NOMO-1 (cell line): ENCODE measurements around the gene KIF12.
"Not testable (repeated sequence)": the region's sequence is repeated elsewhere in the genome, so short reads cannot be mapped to it uniquely, and the experiment has no call there.

Source experiments
- DNase-seq, 2 experiments: peaks; one replicate each; lab custom pipeline; 2025; ENCODE audit not compliant: unreplicated experiment in 2 of 2; lab: John Stamatoyannopoulos, UW

The KIF12 gene

DNA sequence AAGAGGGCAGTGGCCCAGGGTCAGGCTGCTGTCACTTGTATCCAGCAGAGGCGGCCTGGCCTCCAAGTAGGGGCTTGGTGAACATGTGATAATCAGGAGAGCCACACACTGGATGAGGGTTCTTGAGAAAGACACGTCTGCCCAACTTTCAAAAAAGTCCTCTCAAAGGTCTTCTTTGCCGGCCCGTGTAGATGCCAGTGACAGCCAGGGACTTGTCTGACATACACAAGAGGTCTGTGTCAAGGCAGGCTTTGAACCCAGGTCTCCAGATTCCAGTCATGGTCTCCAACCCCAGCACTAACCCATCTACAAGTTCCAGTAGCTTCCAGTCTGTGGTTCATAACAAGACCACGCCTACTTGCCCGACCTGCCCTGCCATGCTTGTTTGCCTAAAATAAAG is 13.1 kb downstream of the KIF12 start:
- DNase-seq = no peak

DNA sequence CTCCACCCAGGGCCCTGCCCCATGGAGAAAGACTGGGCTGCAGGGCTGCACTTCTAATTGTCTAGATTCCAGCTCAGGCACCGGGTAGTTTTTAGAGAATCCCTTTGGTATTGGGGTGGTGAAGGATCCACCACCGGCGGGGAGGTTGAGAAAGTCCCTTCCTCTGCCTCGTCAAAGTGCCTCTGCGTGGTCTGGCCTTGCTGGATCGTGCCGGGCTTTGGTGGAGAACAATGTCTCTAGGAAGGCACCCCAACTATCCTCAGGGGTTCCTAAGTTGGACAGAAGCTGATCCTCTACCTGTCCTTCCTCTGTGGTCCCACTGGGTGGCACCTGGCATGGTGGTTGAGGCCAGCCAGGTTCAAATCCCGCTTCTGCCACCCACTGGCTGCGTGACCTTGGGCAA is 13.7 kb downstream of the KIF12 start:
- no peak for DNase-seq

DNA sequence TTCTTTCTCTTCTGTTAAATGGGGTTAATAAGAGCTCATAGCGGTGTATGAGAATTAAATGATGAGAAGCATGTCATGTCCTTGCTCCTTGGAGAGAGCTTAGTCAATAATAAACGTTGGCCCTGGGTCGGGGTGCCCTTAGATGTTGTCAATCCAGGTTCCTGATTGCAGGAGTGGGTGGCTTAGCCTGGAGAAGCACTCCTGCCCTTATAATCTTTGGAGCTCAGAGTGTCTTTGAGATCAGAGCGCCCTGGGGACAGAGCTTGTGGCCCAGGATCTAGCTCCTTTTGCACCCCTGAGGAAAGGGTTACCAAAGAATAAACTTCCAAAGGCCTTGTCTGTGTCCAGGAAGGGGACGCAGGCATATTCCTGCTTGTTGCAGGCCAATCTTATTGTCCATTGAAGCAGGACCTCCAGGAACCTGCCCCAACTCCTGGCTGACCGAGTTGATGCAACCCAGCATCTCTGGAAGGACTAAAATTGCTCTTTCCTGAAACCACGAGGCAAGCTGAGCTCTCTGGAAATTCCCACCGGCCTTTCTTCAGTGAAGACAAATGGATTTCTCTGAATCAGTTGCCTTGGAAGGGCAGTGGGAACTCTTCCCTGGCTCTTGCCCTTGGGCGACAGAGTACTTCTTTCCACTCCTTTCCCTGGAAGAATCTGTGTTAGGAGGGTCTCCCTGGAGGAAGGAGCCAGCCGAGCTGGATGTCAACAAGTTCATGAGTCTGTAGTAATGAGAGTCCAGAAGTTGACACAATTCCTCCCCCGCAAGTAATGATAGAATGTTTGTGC is 14.6 kb downstream of the KIF12 start:
- DNase-seq = no peak

DNA sequence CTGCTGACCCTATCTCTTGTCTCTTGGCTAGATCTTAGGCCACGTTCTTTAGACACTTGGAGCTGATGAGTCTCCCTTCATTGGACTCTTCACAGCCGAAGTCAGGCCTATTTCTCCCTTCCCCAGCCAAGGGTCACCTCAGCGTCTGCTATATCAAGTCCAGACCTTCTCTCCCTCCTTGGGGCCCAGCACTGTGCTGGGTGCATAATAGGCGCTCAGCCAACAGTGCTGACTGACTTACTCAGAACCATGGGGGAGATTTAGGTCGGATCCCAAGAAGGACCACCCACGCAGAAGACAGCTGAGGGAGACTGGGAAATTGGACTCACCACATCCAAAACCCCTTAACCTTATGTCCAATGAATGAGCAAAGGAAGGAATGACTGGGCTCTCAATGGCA is 15.4 kb downstream of the KIF12 start:
- DNase-seq = no peak

DNA sequence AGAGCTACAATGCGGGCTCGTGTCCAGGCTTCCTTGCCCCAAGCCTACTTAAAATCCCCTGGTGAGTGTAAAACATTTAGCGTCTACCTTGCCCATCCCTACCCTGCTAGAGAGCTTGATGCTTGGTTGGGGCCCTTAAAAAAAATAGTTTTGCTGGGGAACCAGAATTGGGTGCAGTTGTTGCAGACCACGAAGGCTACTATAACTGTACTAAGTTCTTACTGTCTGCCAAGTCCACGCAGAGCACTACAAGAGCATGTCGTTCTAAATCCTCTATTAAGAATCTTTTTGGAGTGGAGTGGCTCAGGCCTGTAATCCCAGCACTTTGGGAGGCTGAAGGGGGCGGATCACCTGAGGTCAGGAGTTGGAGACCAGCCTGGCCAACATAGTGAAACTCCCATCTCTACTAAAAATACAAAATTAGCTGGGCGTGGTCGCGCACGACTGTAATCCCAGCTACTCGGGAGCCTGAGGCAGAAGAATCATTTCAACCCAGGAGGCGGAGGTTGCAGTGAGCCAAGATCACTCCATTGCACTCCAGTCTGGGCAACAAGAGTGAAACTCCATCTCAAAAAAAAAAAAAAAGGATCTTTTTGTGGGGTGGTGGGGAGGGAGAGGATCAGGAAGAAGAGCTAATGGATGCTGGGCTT is 16.2 kb downstream of the KIF12 start:
- DNase-seq = not testable (repeated sequence)

DNA sequence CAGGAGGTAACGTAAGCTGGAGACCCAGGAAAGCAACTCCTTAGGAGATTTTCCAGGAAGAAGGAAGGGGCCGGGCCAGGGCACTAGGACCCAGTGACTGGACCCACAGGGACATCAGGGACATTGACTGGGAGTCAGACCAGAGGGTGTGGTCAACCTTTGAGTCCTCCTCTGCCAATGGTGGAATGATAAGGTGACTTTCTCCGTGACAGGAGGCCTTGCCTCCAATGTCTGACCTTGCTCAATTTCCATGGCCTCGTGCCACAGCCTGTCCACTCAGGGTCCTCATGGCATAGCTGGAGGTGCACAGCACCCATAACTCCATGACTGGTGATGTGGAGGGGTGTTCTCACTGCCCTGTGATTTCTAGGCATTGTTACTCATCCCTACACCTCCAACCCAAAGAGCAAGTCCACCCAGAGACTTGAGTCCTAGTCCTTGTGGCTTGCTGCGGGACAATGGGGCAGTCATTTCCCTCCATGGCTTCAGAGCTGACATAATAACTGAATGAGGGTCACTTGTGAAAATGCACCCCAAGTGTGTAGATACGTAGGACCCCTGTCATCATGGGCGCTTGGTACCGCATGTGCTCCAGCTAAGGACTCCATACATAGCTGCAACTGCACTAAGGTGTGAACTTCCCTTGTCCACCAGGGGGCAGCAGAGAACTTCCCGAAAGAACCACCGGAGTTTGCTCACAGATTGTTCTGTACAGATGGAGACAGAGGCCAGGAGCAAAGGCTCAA is 16.9 kb downstream of the KIF12 start:
- DNase-seq = peak; percentile 16 to 66

DNA sequence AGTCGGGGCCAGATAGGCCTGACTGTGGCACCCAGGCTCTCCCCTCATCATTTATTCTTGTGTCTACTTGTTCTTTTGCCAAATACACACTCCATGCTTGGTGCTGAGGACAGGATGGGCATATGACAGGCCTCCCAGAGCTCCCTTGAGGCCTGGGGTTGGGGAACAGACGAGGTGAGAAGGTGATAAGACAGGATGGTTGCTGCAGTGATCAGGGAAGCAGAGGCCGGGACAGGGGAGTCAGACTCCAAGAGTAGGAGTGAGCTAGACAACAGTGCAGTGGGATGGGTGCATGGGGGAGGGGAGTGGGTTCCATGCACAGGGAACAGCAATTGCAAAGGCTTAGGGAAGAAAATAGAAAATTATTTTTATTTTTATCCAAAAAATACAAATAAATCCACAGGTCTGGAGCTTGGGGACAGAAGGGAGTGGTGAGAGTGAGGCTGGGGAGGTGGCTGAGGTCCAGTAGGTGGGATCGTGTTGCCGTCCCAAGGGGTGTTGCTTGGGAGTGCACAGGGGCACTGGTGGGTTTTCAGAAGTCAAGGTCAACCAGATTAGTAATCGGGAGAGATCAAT is 17.6 kb downstream of the KIF12 start:
- no peak for DNase-seq

DNA sequence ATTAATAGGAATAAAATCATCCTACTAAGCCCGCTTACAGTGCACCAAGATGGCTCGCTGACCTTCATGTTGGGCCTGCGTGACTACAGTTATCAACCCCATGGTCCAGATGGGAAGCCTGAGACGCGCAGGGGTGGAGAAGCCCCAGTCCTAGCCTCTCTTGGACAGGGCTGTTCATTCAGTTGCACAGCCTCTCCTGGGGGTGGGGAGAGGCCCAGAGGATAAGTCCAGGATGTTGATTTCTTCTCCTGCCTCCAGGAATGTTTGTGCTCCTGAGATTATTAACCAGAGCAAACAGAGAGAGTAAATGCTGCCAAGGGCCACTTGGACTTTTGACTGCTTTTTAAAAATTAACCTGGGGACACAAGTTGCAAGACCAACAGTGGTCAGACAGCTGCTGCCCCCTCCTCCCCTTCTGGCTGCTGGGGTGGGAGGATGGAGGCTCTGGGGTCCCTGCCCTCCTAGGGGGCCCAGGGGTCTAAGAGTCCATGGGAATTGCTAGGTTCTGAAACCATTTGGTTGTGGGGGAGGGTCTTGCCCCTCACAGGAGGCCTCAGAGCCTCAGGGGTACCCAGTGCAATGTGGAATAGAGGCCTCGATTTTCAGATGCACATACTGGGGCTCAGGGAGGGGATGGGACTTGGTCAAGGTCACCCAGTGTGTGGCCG is 18.2 kb downstream of the KIF12 start:
- DNase-seq = no peak

DNA sequence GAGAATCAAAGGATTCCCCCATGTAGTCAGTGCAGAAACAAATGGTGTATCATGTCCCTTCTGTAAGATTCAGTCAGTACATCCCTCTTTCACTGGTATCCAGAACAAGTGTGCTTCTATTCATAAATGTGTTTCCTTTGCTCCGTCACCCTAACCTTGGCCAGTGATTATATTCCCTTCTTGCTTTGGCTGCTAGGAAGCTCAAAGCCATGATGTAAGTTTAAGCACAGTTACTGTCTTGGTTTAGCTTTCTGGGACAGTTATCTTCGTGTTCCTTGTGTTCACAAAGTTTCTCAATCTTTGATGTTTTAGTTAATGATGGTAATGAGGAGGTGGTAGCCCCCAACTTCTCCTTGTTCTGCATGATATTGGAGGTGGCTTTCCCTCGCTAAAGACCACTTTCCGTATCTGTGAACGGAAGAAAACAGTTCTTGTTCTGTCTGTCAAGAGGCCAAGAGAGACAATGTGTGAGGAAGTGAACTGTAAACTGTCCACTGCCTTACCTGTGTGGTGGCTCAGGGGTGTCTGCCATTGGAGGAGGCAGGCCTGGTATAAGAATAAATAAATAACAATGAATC is 18.8 kb downstream of the KIF12 start:
- DNase-seq = no peak

DNA sequence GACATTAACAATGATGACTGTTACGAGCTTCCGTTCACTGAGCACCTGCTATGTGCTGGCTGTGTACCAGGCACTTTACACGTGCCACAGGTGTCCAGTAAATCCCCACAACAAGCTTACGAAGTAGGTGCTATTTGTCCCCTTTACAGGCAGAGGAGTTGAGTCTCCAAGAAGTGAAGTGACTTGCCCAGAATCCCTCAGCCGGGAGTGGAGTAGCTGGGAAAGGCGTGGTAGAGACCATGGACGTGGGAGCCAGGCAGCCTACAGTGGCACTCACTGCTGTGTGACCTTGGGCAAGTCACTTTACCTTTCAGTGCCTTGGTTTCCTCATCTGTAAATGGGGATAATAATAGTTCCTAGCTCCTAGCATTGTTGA is 20.3 kb downstream of the KIF12 start:
- DNase-seq = no peak

DNA sequence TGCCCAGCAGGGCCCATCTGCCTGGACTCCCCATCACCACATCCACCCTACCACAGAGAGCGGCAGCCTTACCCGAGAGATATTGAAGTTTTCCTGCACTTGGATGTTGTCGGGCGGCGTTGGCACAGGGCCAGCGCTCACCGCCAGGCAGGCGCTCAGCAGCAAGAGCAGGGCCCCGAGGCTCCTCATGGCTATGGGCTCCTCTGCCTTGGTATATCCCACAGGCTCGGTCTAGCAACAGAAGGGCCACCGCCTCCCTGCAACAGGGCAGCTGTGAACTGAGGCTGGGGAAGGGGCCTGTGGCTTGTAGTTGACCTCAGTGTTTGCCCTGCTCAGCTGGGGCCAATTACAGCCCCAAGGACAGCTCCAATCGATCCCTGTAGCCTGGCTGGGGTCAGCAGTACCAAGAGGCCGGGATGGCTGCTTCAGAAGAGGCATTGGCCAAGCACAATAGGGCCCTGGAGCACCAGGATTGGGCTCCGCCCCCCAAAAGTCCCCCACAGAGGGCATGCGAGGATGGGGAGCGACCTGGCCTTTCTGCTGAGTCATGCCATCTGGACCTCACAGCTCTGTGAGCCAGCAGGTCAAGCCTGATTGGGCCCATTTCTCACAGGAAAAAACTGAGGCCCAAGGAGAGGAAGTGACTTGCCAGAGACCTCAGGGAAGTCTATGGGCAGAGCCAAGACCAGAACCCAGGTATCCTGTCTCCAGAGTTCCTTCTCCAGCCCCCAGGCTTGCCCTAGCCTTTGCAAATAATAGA is 20.9 kb downstream of the KIF12 start, which contains the start of gene AMBP:
TSS of gene AMBP (minus strand) at position 280 of the 760 bp plus-strand sequence. CDS start at position 189, 91 bp downstream.
- DNase-seq = no peak

DNA sequence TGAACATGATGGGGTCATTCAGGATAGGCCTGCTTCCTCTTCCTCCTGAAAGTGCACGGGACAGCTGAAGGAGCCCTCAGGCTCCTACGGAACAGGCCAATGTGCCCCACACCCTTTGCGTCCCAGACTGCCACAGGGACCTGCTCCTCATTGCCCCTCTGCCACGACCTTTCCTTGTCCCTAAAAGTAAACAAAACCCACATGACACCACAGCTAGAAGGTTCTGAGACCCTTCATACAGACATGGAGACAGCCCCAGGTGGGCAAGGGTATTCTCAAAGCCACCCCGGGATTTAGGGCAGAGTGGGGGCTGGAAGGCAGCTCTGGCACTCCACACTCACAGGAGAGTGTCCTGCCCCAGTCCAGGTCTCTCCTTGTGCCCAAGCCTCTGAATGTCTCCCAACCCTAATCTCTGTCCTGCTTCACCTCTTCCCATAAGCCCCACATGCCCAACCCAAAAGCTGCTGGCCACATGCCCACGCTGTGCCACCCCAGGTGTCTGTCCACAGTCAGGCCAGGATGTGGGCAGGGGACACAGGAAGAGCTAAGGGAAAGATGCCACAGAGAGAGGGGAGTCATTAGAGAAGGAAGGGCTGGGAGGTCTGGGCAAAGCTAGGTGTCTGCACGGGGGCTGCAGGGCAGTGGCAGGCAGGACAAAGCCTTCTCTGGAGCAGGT is 21.8 kb downstream of the KIF12 start:
- no peak for DNase-seq

DNA sequence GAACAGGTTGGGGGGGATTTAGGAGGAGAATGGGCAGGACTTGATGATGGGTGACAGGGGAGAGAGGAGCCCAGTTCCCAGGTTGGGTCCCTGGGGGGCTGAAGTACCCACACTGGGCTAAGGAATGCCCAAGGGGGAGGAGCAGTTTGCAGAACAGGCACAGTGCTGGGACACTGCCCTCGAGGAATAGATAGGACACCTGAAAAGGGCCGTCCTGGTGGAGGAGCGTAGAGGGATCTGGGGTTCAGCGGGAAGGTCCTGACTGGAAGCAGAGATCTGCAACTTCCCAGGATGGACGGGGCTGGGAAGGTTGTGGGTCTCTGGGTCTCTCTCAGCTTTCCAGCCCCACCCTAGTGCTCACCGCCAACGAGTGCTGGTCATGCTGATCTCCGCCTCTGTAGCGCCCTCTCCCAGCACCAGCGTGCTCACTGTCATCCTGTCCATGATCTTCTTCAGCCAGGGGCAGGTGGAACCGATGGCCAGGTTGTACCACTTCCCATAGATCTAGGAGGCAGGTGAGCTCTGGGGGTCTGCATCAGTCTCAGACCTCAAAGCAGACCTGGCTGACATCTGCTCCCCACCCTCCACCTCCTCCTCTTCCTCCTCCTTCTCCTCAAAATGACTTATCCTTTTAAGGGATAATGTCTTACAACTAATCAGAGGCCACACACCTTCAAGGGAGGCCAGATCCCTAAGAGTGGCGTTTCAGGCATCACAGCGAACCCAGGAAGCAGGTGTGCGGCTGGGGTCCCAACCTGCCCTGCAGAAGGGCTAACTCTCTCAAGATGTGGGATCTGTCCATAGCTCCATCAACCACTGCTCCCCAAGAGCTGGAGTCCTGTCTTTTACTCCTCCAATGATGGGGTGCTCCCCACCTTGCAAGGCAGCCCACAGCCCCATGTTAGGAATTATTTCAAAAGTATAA is 22.6 kb downstream of the KIF12 start:
- no peak for DNase-seq

DNA sequence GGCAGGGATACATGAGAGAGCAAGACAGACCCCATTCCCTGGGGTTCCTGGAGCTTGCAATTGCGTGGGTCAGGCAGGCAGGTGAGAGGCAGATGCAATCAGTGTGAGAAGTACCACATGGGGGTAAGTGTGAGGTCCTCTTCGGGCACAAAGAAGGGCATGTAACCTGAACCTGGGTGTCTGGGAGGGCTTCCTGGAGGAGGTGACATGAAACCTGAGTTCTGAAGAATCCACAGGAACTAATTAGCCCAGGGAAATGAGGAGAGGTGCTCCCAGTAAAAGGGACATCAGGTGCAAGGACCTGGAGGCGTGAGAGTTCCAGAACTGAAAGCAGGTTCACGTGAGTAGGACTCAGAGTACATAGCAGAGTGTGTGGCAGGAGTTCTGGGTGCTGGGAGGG is 23.5 kb downstream of the KIF12 start:
- DNase-seq = no peak

DNA sequence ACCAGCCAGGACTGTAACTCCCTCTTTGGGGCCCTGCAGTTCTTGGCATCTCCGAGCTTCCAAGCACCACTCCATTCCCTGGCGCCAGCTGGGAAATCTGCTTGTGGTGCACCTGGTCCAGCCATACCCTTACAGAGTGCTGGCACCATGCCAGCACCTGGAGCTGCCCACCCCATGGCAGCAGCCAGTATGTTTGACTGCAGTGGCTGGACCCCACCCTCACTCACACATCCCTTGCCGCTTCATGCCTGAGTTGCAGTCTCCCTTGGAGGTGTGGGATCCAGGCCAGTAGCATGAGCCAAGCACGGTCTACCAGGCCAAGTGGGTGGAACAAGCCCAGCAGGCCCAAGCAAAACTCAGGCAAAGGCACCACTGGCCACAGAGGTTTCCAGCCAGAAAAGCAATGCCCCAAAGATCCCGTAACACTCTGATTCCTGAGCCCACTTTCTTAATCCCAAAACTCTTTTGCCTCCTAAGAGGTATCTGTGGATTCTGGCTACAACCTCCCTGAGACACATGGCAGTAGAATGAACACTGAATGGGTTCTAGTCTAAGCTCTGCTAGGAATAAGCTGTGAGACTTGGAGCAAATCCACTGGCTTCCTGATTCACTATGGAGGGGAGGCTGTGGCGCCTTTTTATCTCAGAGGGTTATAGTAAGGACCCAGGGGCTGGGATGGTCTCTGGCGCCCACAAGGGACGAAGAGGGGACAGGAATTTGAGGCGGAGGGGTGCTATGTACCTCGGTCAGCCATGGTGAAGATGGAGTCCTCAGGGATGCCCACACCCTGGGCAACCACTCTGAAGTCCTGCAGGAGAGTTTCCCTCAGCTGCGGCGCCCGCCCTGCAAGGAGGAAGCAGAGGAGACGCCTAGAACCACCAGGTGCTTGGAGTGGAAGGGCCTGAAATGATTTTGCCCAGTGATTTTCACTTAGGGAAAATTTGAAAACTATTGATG is 26.6 kb downstream of the KIF12 start:
- DNase-seq = no peak

DNA sequence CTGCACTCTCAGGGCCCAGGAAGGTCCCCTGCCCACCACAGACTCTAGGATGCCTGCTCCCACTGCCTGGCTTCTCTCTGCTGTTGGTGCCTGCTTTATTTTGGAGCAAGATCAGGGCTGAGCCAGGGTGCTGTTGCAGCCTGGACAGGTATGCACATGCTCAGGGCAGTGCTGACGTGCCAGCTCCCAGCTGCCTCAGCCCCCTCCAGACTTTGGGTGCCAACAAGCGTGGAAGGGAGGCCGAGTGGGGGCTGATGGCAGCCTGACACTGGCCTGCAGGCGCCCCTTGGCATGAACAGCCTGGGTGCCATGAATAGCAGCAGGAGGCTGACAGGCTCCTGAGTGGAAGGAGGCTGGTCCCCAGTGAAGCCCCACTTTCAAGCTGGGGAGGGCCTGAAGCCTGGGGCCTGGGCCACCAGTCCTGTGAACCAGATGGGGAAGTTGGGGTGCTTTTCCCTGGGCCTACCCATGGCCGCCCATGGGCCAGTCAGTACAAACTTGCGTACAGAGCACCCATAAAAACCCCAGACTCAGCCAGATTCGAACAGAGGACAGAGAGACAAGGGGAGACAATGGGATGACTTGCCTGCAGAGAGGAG is 27.8 kb downstream of the KIF12 start:
- no peak for DNase-seq
